ENCODE measurements around the gene CCS. TPM values are rescaled to one million over a fixed set of nuclear protein-coding genes. Genes with fewer than 3 reads are reported as not detected.
A peak's percentile ranks its signal among the peaks of the same experiment; 100 is the strongest.

The CCS gene
- total RNA-seq, 4 donors from 2014 or later, result 30.6 to 70.1 (median 47.2) TPM

GRCh38 chr11:66626382-66626781, 33.4 kb downstream of the CCS start:
- Histone ChIP-seq H3K9me3 (no peaks in the 10 kb centered on the region), H3K4me1 (peaks cover 0 to 28% (median 5%) of the 10 kb centered on the region in 4 donors), H3K36me3 (peaks cover 0 to 78% (median 0%) of the 10 kb centered on the region in 3 donors), H3K27ac (no peak overlapping the region), H3K27me3 (no peaks in the 10 kb centered on the region), H3K4me3 (no peak overlapping the region)
- TF ChIP-seq POLR2A (IDR thresholded peaks at IDR 0.05), result no peak
- no peak for TF ChIP-seq CTCF (IDR thresholded peaks at IDR 0.05)
- DNase-seq, result no peak

- H3K9me3 ChIP-seq, result no peaks in the 10 kb centered on the region
- peaks cover 0 to 76% (median 0%) of the 10 kb centered on the region in 3 donors for H3K36me3 ChIP-seq
- peak in 1 of 3 donors; percentile 41 for DNase-seq
- no peak overlapping the region for H3K4me3 ChIP-seq
- no peak overlapping the region for H3K27ac ChIP-seq
- no peak for TF ChIP-seq POLR2A (IDR thresholded peaks at IDR 0.05)
- no peak for TF ChIP-seq CTCF (IDR thresholded peaks at IDR 0.05)
- peaks cover 0 to 22% (median 5%) of the 10 kb centered on the region in 4 donors for H3K4me1 ChIP-seq
- H3K27me3 ChIP-seq, result no peaks in the 10 kb centered on the region
Observed at GRCh38 chr11:66626926-66627325, 33.9 kb downstream of the CCS start.

GRCh38 chr11:66628061-66628603, 35.1 kb downstream of the CCS start:
- Histone ChIP-seq H3K36me3 (peaks cover 0 to 73% (median 0%) of the 10 kb centered on the region in 3 donors), H3K27ac (no peak overlapping the region), H3K9me3 (no peaks in the 10 kb centered on the region), H3K4me1 (peaks cover 0 to 10% (median under 1%) of the 10 kb centered on the region in 4 donors), H3K27me3 (no peaks in the 10 kb centered on the region), H3K4me3 (no peak overlapping the region)
- TF ChIP-seq CTCF (IDR thresholded peaks at IDR 0.05) (no peak), POLR2A (IDR thresholded peaks at IDR 0.05) (no peak)
- DNase-seq, result no peak

GRCh38 chr11:66629356-66629755, 36.4 kb downstream of the CCS start:
- H3K4me1 ChIP-seq, result no peaks in the 10 kb centered on the region
- DNase-seq, result no peak
- TF ChIP-seq POLR2A (IDR thresholded peaks at IDR 0.05) (no peak), CTCF (IDR thresholded peaks at IDR 0.05) (no peak)
- no peaks in the 10 kb centered on the region for H3K9me3 ChIP-seq
- H3K36me3 ChIP-seq, result peaks cover 0 to 69% (median 0%) of the 10 kb centered on the region in 3 donors
- H3K27ac ChIP-seq, result no peak overlapping the region
- no peaks in the 10 kb centered on the region for H3K27me3 ChIP-seq
- no peak overlapping the region for H3K4me3 ChIP-seq

- H3K36me3 ChIP-seq, result peaks cover 0 to 50% (median 0%) of the 10 kb centered on the region in 3 donors
- TF ChIP-seq CTCF (IDR thresholded peaks at IDR 0.05), result no peak
- no peak for DNase-seq
- no peak overlapping the region for H3K4me3 ChIP-seq
- peaks cover 0 to under 1% (median 0%) of the 10 kb centered on the region in 4 donors for H3K4me1 ChIP-seq
- H3K27me3 ChIP-seq, result no peaks in the 10 kb centered on the region
- H3K9me3 ChIP-seq, result no peaks in the 10 kb centered on the region
- H3K27ac ChIP-seq, result no peak overlapping the region
Observed at GRCh38 chr11:66631883-66632282, 38.9 kb downstream of the CCS start.

All from Peyer's patch (tissue), 4 donors.